NT2/D1 (cell line): ENCODE data around the gene C9orf50.

Source experiments
- YY1 ChIP-seq: IDR thresholded peaks from 2 replicates; pipeline ENCODE4 v1.6.1; 2011; ENCODE audit not compliant: insufficient read length, insufficient read depth
- ZNF274 ChIP-seq: IDR thresholded peaks from 2 replicates; pipeline ENCODE4 v1.6.1; 2011; ENCODE audit warnings: mild to moderate bottlenecking, low read depth, low read length

DNA sequence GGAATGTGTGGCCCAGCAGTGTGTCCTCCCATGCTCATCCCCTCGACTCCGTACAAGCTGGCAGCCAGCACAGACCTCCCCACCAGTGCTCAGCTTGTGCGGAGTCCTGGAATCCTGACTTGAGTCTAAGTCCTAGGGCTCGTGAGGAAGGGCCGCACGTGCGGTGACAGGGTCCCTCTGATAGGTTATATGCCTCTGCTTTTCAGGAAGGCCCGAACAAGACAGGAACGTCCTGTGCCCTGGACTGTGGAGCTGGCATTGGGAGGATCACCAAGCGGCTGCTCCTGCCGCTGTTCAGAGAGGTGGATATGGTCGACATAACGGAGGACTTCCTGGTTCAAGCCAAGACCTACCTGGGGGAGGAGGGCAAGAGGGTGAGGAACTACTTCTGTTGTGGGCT is 12.9 kb upstream of the C9orf50 start:
- TF ChIP-seq YY1 (no peak), ZNF274 (no peak)
